Mesenteric fat pad (tissue), 1 donor: ENCODE data around the gene FAM43B. TPM values are rescaled to one million over a fixed set of nuclear protein-coding genes. Genes with fewer than 3 reads are reported as not detected.

Experiments used
- DNase-seq: peaks from one replicate; pipeline ENCODE4 v3.0.0-alpha.2; 2020; ENCODE audit warnings: low spot score
- total RNA-seq: library from RNA; stranded (reverse); fragmentation: NEBNext Ultra II Directional; extraction: Animal tissue kit (Norgen Biotek cat#: 25700); gene quantifications from one replicate; pipeline ENCODE4 v1.2.1, GENCODE V29; 2021
- donor health status: DM: yes; HTN: yes; CAD: no.

The FAM43B gene
- total RNA-seq, 1 donor from 2014 or later, result 0.87 TPM

- peak; percentile 91 for DNase-seq
Measured at GRCh38 chr1:20589331-20590278, 37.2 kb downstream of the FAM43B start.

GRCh38 chr1:20590306-20590777, 38.0 kb downstream of the FAM43B start:
- DNase-seq, result no peak

- no peak for DNase-seq
Measured at GRCh38 chr1:20593756-20594155, 41.4 kb downstream of the FAM43B start.

GRCh38 chr1:20594746-20595145, 42.4 kb downstream of the FAM43B start:
- no peak for DNase-seq

GRCh38 chr1:20596106-20596505, 43.7 kb downstream of the FAM43B start:
- no peak for DNase-seq

GRCh38 chr1:20597650-20598049, 45.3 kb downstream of the FAM43B start:
- DNase-seq, result no peak

GRCh38 chr1:20600156-20600555, 47.8 kb downstream of the FAM43B start:
- DNase-seq, result no peak

GRCh38 chr1:20601129-20601825, 48.9 kb downstream of the FAM43B start:
- DNase-seq, result no peak

- no peak for DNase-seq
Measured at GRCh38 chr1:20602851-20603450, 50.6 kb downstream of the FAM43B start.

- no peak for DNase-seq
Measured at GRCh38 chr1:20603504-20604464, 51.4 kb downstream of the FAM43B start.

Other genes with a start within 250 kb of the FAM43B start
- gene CAMK2N1, start 66.4 kb upstream of the FAM43B start, total RNA-seq, result 13.6 TPM
- gene MUL1, start 44.4 kb upstream of the FAM43B start, total RNA-seq, result 26.8 TPM
- 6.4 TPM for gene CDA, start 36.5 kb downstream of the FAM43B start, total RNA-seq
- gene PINK1, start 80.9 kb downstream of the FAM43B start, total RNA-seq, result 87.6 TPM
- gene DDOST, start 108.8 kb downstream of the FAM43B start, total RNA-seq, result 133 TPM
- 4.6 TPM for gene KIF17, start 165.4 kb downstream of the FAM43B start, total RNA-seq
- 0.22 TPM for gene SH2D5, start 180.1 kb downstream of the FAM43B start, total RNA-seq
- 149 TPM for gene HP1BP3, start 234.7 kb downstream of the FAM43B start, total RNA-seq